Activated CD4-positive, alpha-beta T cell treated with anti-CD3 and anti-CD28 coated beads, Interleukin-2, Interleukin-6, amounts not matched to agents 100 ng/mL and 50 ng/mL, durations not matched to agents 16 hours and 8 hours (primary cell): ENCODE data around the gene TMEM232.
"Not testable (repeated sequence)": the region's sequence is repeated elsewhere in the genome, so short reads cannot be mapped to it uniquely, and the experiment has no call there.

Experiments used
- DNase-seq: peaks from one replicate; pipeline ENCODE4 v3.0.0-alpha.2; 2020

TMEM232 gene

GRCh38 chr5:110616009-110616408 lies 110.5 kb downstream of the TMEM232 start:
- no peak for DNase-seq

DNA sequence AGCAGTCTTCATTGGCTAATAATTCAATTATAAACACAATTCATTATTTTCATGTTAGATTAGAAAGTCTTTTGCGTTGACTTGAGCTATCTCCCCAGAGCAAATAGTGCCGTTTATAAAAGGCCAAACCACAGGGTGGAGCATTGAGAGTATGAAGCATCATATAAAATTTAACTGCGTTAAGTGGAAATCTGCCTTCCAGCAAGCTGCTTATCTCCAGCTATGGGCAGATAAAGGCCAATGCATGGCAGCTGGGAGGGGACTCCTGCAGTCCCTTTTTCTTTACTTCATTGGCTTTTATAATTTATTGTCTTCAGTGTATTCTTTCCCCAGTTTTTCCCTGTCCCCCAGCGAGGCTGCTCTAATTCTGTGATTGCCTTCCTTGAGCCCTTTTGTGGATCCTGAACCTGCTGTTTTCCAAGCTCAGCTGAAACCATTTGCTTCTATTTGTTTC lies 113.7 kb downstream of the TMEM232 start:
- no peak for DNase-seq

DNA sequence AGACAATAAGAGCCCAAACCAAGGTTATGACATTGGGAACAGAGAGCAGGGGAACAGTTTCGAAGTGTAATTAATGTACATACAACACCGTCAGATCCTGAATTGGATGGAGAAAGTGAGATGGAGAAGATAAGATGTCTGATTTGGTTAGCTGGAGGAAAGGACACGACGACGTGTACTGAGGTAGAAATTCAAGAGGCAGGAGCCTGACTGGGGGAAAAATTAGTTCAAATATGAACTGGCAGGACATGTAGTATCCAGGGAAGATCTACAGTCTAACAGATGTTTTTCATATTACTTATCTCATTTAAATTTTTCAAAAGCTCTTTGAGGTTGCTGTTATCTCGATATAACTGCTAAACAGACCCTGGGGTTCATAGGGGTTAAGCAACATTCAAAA lies 114.7 kb downstream of the TMEM232 start:
- DNase-seq: no peak

GRCh38 chr5:110594866-110595265 lies 131.6 kb downstream of the TMEM232 start:
- no peak for DNase-seq

DNA sequence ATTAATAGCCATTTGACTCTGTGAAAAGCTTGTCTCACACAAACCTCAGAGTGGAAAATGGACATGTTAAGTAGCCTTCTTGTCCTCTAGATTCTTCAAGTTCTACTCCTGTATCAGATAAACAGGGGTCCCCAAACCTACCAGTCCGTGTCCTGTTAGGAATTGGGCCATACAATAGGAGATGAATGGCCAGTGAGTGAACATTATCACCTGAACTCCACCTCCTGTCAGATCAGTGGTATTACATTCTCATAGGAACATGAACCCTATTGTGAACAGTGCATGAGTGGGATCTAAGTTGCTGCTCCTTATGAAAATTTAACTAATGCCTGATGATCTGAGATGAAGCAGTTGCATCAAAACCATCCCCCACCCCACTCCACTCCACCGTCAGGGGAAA lies 136.3 kb downstream of the TMEM232 start:
- DNase-seq: peak; percentile 14

DNA sequence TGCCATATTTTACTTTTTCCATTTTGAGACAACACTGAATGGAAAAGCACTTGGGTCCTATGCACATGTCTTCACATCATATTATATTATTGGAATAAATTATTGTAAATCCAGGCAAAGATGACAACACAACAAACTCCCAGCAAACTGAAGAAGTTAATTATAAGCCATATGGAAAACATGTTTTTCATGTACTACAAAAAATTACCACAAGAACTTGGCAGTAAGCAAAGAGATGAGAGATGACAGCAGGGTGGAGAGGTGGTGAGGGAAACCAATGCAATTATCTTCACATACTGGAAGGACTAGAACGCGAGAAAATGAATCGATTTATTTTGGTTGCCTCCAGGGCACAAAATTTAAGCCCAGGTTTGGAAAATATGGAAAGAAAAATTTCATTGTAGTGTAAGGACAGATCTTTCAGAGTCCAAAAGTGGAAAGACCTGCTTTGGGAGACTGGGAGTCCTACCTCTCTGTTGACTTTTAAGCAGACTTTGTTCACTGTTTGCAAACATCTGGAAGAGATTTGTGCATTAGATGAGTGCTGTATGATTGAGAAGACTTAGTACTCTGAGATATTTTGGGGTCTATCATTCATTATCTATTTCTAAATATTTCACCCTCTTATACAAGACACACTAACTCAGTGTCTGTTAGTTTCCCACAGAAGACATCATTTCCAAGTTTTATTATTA lies 138.0 kb downstream of the TMEM232 start:
- DNase-seq: no peak

- DNase-seq: no peak
Observed at GRCh38 chr5:110580625-110581024, 145.8 kb downstream of the TMEM232 start.

DNA sequence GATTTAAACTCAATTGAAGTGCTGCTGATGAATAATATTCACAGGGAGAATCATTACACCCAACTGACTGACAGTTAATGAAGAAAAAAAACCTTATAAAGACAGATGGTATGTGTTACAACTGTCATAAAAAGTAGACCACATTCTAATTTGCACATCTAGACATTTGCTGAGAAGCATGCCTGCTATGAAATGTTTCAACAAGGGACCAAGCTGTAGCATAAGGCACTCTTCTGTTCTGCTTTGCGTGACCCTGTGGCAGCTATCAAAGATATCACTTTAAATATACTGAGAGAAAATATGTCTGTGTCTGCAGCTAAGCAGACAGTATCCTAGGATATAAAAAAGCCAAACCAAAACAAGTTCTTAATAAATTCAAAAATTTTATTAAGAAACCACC lies 153.7 kb downstream of the TMEM232 start:
- DNase-seq: no peak

DNA sequence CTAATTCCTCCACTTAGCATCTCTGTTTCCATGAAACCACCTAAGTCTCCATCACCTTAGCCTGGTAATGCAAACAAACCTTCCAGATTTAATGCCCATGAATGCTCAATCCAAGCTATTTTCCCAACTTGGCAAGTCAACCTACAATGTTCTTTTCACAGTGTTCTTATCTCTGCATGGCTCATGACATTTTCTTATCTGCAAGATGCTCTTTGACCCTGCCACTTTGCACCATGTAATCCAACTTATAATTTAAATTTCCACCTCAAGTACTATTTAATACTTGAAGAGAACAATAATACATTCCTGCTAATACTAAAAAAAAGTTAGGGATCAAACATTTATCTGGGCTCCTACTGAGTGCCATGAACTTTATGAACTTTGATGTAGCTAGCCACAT lies 164.3 kb downstream of the TMEM232 start:
- DNase-seq: no peak

DNA sequence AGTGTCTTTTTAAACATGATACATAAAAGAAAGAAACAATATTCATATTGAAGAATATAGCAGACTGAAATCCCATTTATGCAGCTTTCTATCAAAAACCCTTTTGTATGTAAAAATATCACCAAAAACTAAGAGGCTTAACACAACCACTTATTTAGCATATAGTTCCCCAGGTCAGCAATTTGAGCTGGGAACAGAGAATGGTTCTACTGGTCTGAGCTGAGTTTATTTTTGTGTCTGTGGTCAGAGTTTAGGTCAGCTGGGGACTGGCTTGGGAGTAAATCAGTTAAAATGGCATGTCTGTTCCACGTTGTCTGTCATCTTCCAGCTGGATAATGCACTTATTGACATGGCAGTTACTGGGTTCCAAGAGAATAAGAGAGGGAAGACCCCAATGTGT lies 165.0 kb downstream of the TMEM232 start:
- no peak for DNase-seq

DNA sequence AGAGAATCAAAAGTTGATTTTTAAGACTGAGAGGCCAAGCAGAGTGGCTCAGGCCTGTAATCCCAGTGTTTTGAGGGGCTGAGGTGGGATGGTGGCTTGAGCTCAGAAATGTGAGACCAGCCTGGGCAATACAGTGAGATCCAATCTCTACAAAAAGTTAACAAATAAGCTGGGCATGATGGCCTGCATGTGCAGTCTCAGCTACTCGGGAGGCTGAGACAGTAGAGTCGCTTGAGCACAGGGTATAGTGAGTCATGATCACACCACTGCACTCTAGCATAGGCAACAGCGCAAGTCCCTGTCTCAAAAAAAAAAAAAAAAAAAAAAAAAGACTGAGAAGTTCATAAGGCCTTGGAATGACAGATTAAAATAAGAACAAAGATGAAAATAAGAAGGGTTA lies 177.2 kb downstream of the TMEM232 start:
- no peak for DNase-seq

GRCh38 chr5:110548171-110548570 lies 178.3 kb downstream of the TMEM232 start:
- DNase-seq: no peak

- no peak for DNase-seq
Observed at GRCh38 chr5:110547495-110547894, 179.0 kb downstream of the TMEM232 start.

GRCh38 chr5:110545716-110546115 lies 180.8 kb downstream of the TMEM232 start:
- DNase-seq: no peak

GRCh38 chr5:110544603-110545002 lies 181.9 kb downstream of the TMEM232 start:
- no peak for DNase-seq

DNA sequence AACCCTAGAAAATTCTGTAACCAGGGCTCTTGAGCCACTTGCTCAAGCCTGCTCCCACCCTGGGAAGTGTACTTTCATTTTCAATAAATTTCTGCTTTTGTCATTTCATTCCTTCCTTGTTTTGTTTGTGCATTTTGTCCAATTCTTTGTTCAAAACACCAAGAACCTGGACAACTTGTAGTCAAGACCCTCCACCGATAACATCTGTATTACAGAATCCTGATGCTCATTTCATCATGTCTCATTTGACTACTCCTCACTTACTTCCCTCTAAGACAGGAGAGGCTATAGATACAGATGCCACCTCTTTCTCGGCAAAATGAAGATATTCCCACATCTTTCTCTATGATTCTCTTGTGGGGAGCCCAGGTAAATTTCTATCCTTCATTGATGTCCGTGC lies 183.5 kb downstream of the TMEM232 start:
- no peak for DNase-seq

GRCh38 chr5:110536120-110537115 lies 190.1 kb downstream of the TMEM232 start:
- no peak for DNase-seq

DNA sequence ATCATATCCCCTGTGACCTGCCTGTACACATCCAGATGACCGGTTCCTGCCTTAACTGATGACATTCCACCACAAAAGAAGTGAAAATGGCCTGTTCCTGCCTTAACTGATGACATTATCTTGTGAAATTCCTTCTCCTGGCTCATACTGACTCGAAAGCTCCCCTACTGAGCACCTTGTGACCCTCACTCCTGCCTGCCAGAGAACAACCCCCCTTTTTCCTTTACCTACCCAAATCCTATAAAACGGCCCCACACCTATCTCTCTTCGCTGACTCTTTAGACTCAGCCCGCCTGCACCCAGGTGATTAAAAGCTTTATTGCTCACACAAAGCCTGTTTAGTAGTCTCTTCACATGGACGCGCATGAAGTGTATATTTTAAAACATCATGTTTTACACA lies 191.3 kb downstream of the TMEM232 start:
- DNase-seq: not testable (repeated sequence)

GRCh38 chr5:110525762-110526161 lies 200.7 kb downstream of the TMEM232 start:
- DNase-seq: no peak

GRCh38 chr5:110517396-110517795 lies 209.1 kb downstream of the TMEM232 start:
- no peak for DNase-seq

- no peak for DNase-seq
Observed at GRCh38 chr5:110514030-110514429, 212.4 kb downstream of the TMEM232 start.

DNA sequence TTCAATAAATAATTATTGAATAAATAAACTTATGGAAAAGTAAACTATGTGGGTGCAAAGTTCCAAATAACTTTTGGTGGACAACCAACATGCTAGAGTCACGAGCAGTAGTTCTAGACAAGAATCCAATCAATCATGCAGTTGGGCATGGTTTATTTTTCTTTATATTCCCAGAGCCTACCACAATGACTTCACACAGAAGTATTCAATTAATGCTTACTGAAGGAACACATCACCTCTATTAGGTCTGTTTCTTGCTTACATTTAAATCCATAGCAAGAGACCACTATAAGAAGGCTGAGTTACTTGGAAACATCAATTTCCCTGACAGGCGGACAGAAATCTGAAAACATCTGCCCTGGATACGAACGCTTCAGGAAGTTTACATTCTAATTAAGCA lies 214.2 kb downstream of the TMEM232 start:
- DNase-seq: no peak

GRCh38 chr5:110510146-110510545 lies 216.3 kb downstream of the TMEM232 start:
- DNase-seq: no peak

GRCh38 chr5:110507972-110508371 lies 218.5 kb downstream of the TMEM232 start:
- no peak for DNase-seq
